ENCODE results near the gene PAX4. TPM values are rescaled to one million over a fixed set of nuclear protein-coding genes. Genes with fewer than 3 reads are reported as not detected.

The PAX4 gene
- total and polyA plus RNA-seq, 2 of the 4 experiments (the other 2 are of a cell fraction) = not detected

DNA sequence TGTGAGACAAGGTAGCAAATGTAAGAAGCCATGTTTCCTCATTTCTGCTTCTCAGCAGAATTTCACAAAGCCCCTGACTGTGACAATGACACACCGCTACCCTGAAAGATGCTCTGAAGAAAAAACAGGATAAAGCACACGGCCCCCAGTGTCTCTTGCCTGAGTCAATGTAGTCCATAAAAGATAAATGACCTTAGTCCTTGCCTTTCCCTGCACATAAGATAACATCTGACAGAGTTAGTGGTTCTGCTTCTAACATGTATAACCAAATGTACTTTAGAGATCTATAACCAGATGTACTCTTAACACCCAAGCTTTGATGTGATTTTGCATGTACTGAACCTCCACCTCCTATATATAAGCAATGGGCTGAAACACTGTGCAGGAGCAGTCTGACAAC is 31.0 kb upstream of the PAX4 start:
- H3K18ac ChIP-seq (ENCODE audit: low read depth, low read length) = no peak overlapping the region
- H2BK15ac ChIP-seq (ENCODE audit: low read depth, low read length) = no peak overlapping the region
- no peak overlapping the region for H2AFZ ChIP-seq (replicated peaks; ENCODE audit: low read length, poor library complexity)
- no peak overlapping the region for H2BK120ac ChIP-seq (ENCODE audit: low read depth, low read length)
- H3K9me1 ChIP-seq (ENCODE audit: insufficient read depth, low read length) = 0 out of 2 replicates have a peak, but pooled peaks cover 4% of the 10 kb centered on the region
- no peak overlapping the region for H3K56ac ChIP-seq (ENCODE audit: extremely low read depth, insufficient read depth, low read length)
- no peak overlapping the region for H2BK20ac ChIP-seq (ENCODE audit: low read depth, low read length)
- ATAC-seq (ENCODE audit: low read depth) = no peak
- intact Hi-C loops (cut with micrococcal nuclease) = no loop called here
- H3K27me3 ChIP-seq (ENCODE audit: control insufficient read depth, insufficient read depth, low read length) = no peaks in the 10 kb centered on the region
- no peak overlapping the region for H3K27ac ChIP-seq (ENCODE audit: insufficient read depth, low read length)
- no peak overlapping the region for H3K4me2 ChIP-seq (ENCODE audit: low read depth, low read length)
- no peak for DNase-seq
- no peak overlapping the region for H3K14ac ChIP-seq (replicated peaks; ENCODE audit: low read depth, low read length)
- 100% methylated on average over 1 of the region's 2 CpGs; no CpG with 5 or more reads in 1 of the 2 experiments for WGBS, 2 experiments (ENCODE audit: extremely low coverage in 2 of 2, insufficient read length in 1 of 2)
- H3K79me1 ChIP-seq (ENCODE audit: low read depth in 1 of 2, low read length in 2 of 2) = peaks cover 12 to 28% of the 10 kb centered on the region in 2 experiments; a peak in 3 of 4 replicates
- H4K20me1 ChIP-seq (ENCODE audit: insufficient read depth, low read length) = peaks cover 19% of the 10 kb centered on the region; the same call in 1 of the 2 replicates
- no peak overlapping the region for H4K91ac ChIP-seq (ENCODE audit: insufficient read depth, low read depth, low read length)
- ChIA-PET CTCF (no interaction called here), POLR2A (ENCODE audit: unreplicated experiment) (no interaction called here)
- TF ChIP-seq FOS (IDR thresholded peaks at IDR 0.05; ENCODE audit: low read depth, low read length) = no peak
- H3K23ac ChIP-seq (ENCODE audit: low read depth, low read length) = no peak overlapping the region
- no peak overlapping the region for H2AK9ac ChIP-seq (replicated peaks; ENCODE audit: low read depth, low read length, poor library complexity)
- in situ Hi-C loops (cut with MboI; ENCODE audit: low sequenced_read_pairs) = no loop called here
- no peaks in the 10 kb centered on the region for H3K9me3 ChIP-seq (ENCODE audit: control insufficient read depth, insufficient read depth, low read length)
- no TSS peak for BruUV-seq (replicated peaks)
- dilution Hi-C loops (cut with HindIII; ENCODE audit: low sequenced_read_pairs, unreplicated experiment) = no loop called here
- no peak overlapping the region for H3K9ac ChIP-seq (ENCODE audit: low read depth, low read length)
- peaks cover 6% of the 10 kb centered on the region for H3K4me1 ChIP-seq (ENCODE audit: control insufficient read depth, insufficient read depth, low read length)
- H4K8ac ChIP-seq (ENCODE audit: low read depth in 2 of 2, low read length in 2 of 2) = no peak overlapping the region
- no peak overlapping the region for H3K4ac ChIP-seq (ENCODE audit: low read depth, low read length)
- H2AK5ac ChIP-seq (ENCODE audit: low read depth, low read length) = no peak overlapping the region
- no peak overlapping the region for H2BK5ac ChIP-seq (ENCODE audit: low read depth, low read length, poor library complexity, severe bottlenecking)
- no peak overlapping the region for H4K5ac ChIP-seq (ENCODE audit: low read depth, low read length)
- H3K36me3 ChIP-seq (ENCODE audit: control insufficient read depth, insufficient read depth, low read length) = no peaks in the 10 kb centered on the region
- no peak overlapping the region for H3K4me3 ChIP-seq (ENCODE audit: insufficient read depth, low read depth, low read length)

Measured in IMR-90 (cell line).